ENCODE measurements around the gene RPL11. TPM values are rescaled to one million over a fixed set of nuclear protein-coding genes. Genes with fewer than 3 reads are reported as not detected.
"Not testable (repeated sequence)": the region's sequence is repeated elsewhere in the genome, so short reads cannot be mapped to it uniquely, and the experiment has no call there.

The RPL11 gene
- polyA plus RNA-seq, 1 donor, result 3,009 TPM

- DNase-seq (ENCODE audit: low read depth), result no peak
Measured at GRCh38 chr1:23684415-23684814, 7.2 kb upstream of the RPL11 start.

GRCh38 chr1:23685197-23685596 lies 6.4 kb upstream of the RPL11 start:
- DNase-seq (ENCODE audit: low read depth), result not testable (repeated sequence)

- DNase-seq (ENCODE audit: low read depth), result not testable (repeated sequence)
Measured at GRCh38 chr1:23687680-23688079, 3.9 kb upstream of the RPL11 start.

GRCh38 chr1:23688281-23688680 lies 3.3 kb upstream of the RPL11 start:
- DNase-seq (ENCODE audit: low read depth), result not testable (repeated sequence)

GRCh38 chr1:23692308-23692871 lies 784 bp downstream of the RPL11 start:
- DNase-seq (ENCODE audit: low read depth), result no peak

GRCh38 chr1:23693599-23693998 lies 2.0 kb downstream of the RPL11 start:
- no peak for DNase-seq (ENCODE audit: low read depth)

GRCh38 chr1:23694371-23694770 lies 2.8 kb downstream of the RPL11 start:
- DNase-seq (ENCODE audit: low read depth), result no peak

- DNase-seq (ENCODE audit: low read depth), result no peak
Measured at GRCh38 chr1:23695667-23696066, 4.1 kb downstream of the RPL11 start.

- no peak for DNase-seq (ENCODE audit: low read depth)
Measured at GRCh38 chr1:23696335-23696989, 4.9 kb downstream of the RPL11 start.

GRCh38 chr1:23698466-23698865 lies 6.9 kb downstream of the RPL11 start:
- no peak for DNase-seq (ENCODE audit: low read depth)

- DNase-seq (ENCODE audit: low read depth), result no peak
Measured at GRCh38 chr1:23699280-23700179, 7.9 kb downstream of the RPL11 start.

GRCh38 chr1:23701310-23701709 lies 9.7 kb downstream of the RPL11 start:
- no peak for DNase-seq (ENCODE audit: low read depth)

GRCh38 chr1:23701996-23702395 lies 10.4 kb downstream of the RPL11 start:
- DNase-seq (ENCODE audit: low read depth), result no peak

GRCh38 chr1:23704834-23705495 lies 13.4 kb downstream of the RPL11 start:
- DNase-seq (ENCODE audit: low read depth), result no peak

GRCh38 chr1:23709229-23709628 lies 17.6 kb downstream of the RPL11 start:
- DNase-seq (ENCODE audit: low read depth), result no peak

GRCh38 chr1:23718482-23718881 lies 26.9 kb downstream of the RPL11 start:
- DNase-seq (ENCODE audit: low read depth), result no peak

- DNase-seq (ENCODE audit: low read depth), result no peak
Measured at GRCh38 chr1:23719162-23719820, 27.7 kb downstream of the RPL11 start.

- no peak for DNase-seq (ENCODE audit: low read depth)
Measured at GRCh38 chr1:23720256-23720995, 28.8 kb downstream of the RPL11 start.

- DNase-seq (ENCODE audit: low read depth), result no peak
Measured at GRCh38 chr1:23722652-23723051, 31.0 kb downstream of the RPL11 start.

GRCh38 chr1:23726686-23727085 lies 35.1 kb downstream of the RPL11 start:
- DNase-seq (ENCODE audit: low read depth), result no peak

- DNase-seq (ENCODE audit: low read depth), result no peak
Measured at GRCh38 chr1:23727362-23727811, 35.8 kb downstream of the RPL11 start.

Measured in forelimb muscle (tissue), 1 donor.